Measurements from ENCODE around the gene LACRT.

- TF ChIP-seq CTCF (IDR thresholded peaks at IDR 0.05; ENCODE audit: low read depth, low read length, missing input control) (no peak), NR2F2 (IDR thresholded peaks at IDR 0.05) (no peak), JUND (IDR thresholded peaks at IDR 0.05) (no peak), REST (IDR thresholded peaks at IDR 0.05) (no peak), TAF1 (conservative IDR thresholded peaks at IDR 0.05) (no peak)
Measured at GRCh38 chr12:54593725-54594124, 41.0 kb downstream of the LACRT start.
